ENCODE data around the gene MAGI3. TPM values are rescaled to one million over a fixed set of nuclear protein-coding genes. Genes with fewer than 3 reads are reported as not detected.

MAGI3 gene
- total and polyA plus RNA-seq, 9 donors: 5.3 to 20.8 (median 15.4) TPM

DNA sequence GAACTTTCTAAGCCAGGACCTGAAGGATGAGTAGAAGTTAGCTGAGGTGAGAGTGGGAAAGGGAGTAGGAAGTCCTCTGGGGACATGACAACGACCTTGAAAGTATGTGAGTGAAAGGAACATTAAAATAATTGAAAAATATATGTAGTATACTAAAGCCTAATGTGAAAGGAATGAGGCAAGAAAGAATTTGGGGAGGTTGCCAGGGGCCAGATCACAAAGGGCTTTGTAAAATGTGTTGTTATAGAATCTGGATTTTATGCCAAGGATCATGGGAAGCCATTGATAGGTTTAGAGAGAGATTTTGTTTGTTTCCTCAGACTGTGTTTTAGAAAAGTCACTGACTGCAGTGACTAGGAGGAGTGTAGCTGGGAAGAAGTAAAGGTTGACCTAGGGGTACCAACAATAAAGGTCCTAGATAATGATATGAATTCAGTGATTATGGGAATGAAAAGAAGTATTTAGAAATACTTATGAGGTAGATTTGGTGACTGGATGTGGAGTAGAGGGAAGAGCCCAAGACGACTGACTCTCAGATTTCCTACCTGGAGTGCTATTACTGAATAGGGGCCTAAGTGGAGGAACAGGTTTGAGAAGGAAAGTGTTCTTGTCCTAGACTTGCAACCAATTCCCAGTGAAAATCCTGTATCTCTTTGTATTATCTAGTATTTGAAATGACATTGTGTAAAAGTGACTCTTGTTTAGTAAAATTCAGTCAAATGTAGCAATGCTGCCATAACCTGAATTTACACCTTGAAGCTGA, 189.1 kb downstream of the MAGI3 start:
- WGBS, 3 donors: 80 to 91% (median 81%) methylated on average over 2 of the region's 2 CpGs
- intact Hi-C loops (cut with DNase I): no loop called here
- no peak overlapping the region for H3K4me3 ChIP-seq
- no peaks in the 10 kb centered on the region for H3K36me3 ChIP-seq
- H3K27me3 ChIP-seq: no peaks in the 10 kb centered on the region
- H3K27ac ChIP-seq: no peak overlapping the region
- no peak for DNase-seq
- H3K9me3 ChIP-seq: no peaks in the 10 kb centered on the region
- H3K4me1 ChIP-seq (ENCODE audit: insufficient read depth): no peaks in the 10 kb centered on the region
- TF ChIP-seq EP300 (IDR thresholded peaks at IDR 0.05) (no peak), POLR2A (IDR thresholded peaks at IDR 0.05) (no peak)
- TF ChIP-seq, protein P1, sequence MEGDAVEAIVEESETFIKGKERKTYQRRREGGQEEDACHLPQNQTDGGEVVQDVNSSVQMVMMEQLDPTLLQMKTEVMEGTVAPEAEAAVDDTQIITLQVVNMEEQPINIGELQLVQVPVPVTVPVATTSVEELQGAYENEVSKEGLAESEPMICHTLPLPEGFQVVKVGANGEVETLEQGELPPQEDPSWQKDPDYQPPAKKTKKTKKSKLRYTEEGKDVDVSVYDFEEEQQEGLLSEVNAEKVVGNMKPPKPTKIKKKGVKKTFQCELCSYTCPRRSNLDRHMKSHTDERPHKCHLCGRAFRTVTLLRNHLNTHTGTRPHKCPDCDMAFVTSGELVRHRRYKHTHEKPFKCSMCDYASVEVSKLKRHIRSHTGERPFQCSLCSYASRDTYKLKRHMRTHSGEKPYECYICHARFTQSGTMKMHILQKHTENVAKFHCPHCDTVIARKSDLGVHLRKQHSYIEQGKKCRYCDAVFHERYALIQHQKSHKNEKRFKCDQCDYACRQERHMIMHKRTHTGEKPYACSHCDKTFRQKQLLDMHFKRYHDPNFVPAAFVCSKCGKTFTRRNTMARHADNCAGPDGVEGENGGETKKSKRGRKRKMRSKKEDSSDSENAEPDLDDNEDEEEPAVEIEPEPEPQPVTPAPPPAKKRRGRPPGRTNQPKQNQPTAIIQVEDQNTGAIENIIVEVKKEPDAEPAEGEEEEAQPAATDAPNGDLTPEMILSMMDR (IDR thresholded peaks at IDR 0.05): no peak

DNA sequence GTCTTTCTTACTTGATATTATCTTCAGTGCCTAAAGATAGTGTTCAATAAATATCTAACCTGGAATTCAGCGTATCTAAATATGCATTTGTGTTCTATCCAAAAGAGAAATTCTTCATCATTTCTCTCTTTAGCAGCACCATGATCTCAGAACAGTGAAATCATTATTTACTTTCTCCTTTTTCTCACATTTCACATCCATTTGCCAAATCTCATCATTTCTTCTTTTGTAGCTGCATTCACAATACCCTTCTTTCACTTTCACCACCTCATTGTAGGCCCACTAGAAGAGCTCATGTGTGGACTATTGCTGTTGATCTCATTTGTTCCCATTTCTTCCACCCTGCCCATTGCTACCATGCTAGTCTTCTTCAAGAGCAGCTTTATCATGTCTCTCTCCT, 191.0 kb downstream of the MAGI3 start:
- Histone ChIP-seq H3K36me3 (no peaks in the 10 kb centered on the region), H3K4me1 (ENCODE audit: insufficient read depth) (peaks cover 3% of the 10 kb centered on the region), H3K4me3 (no peak overlapping the region), H3K27ac (no peak overlapping the region), H3K27me3 (no peaks in the 10 kb centered on the region), H3K9me3 (no peaks in the 10 kb centered on the region)
- WGBS, 3 donors: 96 to 97% (median 96%) methylated on average over 1 of the region's 1 CpG
- intact Hi-C loops (cut with DNase I): no loop called here
- no peak for DNase-seq
- TF ChIP-seq, protein P1 (IDR thresholded peaks at IDR 0.05): no peak
- TF ChIP-seq POLR2A (IDR thresholded peaks at IDR 0.05): no peak
- TF ChIP-seq EP300 (IDR thresholded peaks at IDR 0.05): no peak

DNA sequence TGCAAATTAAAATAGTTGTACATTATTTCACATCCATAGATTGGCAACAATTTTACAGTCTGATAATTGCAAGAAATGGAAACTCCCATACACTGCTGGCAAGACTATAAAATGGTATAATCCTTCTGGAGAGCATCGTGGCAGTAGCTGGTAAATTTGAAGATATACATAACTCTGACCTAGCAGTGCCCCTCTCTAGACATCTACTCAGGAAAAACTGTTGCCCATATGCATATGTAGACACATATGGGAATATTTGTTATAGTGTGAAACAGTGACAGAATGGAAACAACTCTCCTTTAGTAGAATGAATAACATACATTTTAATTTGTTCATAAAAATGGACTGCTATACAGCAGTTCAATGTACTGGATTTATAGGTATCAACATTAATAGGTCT, 191.8 kb downstream of the MAGI3 start:
- Histone ChIP-seq H3K27me3 (no peaks in the 10 kb centered on the region), H3K4me1 (ENCODE audit: insufficient read depth) (peaks cover 3% of the 10 kb centered on the region), H3K9me3 (no peaks in the 10 kb centered on the region), H3K4me3 (no peak overlapping the region), H3K27ac (no peak overlapping the region), H3K36me3 (no peaks in the 10 kb centered on the region)
- intact Hi-C loops (cut with DNase I): no loop called here
- no peak for DNase-seq
- WGBS, 3 donors: 80 to 95% (median 94%) methylated on average over 1 of the region's 1 CpG
- TF ChIP-seq POLR2A (IDR thresholded peaks at IDR 0.05) (no peak), EP300 (IDR thresholded peaks at IDR 0.05) (no peak)
- TF ChIP-seq, protein P1 (IDR thresholded peaks at IDR 0.05): no peak

DNA sequence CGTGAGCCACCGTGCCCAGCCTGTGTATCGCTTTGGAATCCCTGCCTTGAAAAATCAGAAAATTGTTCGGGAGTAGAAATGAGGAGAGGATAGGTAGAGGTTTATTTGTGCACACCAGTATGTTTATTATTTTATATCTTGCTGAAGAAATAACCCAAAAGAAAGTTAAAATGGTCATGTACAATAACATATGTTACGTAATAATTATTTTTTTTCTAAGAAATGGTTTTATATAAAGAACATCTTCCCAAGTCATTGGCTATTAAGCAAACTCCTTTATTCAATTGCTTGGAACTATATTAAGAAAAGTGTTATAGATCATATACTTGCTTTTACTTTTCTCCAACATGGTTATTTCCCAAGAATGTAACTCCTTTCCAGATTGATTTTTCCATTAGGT, 197.2 kb downstream of the MAGI3 start:
- H3K36me3 ChIP-seq: no peaks in the 10 kb centered on the region
- DNase-seq: no peak
- no peaks in the 10 kb centered on the region for H3K9me3 ChIP-seq
- peaks cover 3% of the 10 kb centered on the region for H3K4me1 ChIP-seq (ENCODE audit: insufficient read depth)
- intact Hi-C loops (cut with DNase I): no loop called here
- no peak overlapping the region for H3K4me3 ChIP-seq
- 75 to 99% (median 78%) methylated on average over 5 of the region's 5 CpGs for WGBS, 3 donors
- H3K27me3 ChIP-seq: no peaks in the 10 kb centered on the region
- TF ChIP-seq EP300 (IDR thresholded peaks at IDR 0.05) (no peak), POLR2A (IDR thresholded peaks at IDR 0.05) (no peak)
- TF ChIP-seq, protein P1 (IDR thresholded peaks at IDR 0.05): no peak
- H3K27ac ChIP-seq: no peak overlapping the region
